HL-60/S4 treated with phorbol 12-myristate 13-acetate at 8.2 ng/mL for 4 days and 3 days (cell line): ENCODE data around the gene SERPINB11.
"Not testable (repeated sequence)": the region's sequence is repeated elsewhere in the genome, so short reads cannot be mapped to it uniquely, and the experiment has no call there.

Experiments
- in situ Hi-C: fragments of 300-500 bp; cut with MboI; formaldehyde crosslinking; loops from 2 replicates; pipeline ENCODE4 v1.15.0; 2022; ENCODE audit warnings: low sequenced_read_pairs

The SERPINB11 gene

GRCh38 chr18:63702660-63703059, at the start of gene SERPINB11:
SERPINB11 (plus strand) TSS chr18:63702960; CDS start chr18:63710194, 7,234 bp downstream.
- in situ Hi-C loops = no loop called here

DNA sequence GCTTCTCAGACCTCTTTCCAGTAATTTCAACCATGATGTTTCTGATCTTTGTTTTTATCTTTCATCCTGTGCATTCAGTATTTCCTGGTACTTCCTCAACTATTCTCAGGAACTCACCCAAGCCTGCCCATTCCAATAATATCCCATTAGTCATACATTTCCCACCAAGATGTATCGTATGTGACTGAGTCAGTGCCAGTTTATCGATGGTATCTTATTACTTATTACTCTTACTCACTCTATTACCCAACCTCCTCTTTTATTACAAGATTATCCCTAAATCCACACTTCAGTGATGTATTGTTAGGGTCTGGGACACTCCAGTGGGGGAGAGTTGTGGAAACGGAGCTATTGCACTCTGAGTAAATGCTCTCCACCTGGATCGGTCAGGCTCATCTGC, 43.8 kb upstream of the SERPINB11 start:
- in situ Hi-C loops = not testable (repeated sequence)

- in situ Hi-C loops = not testable (repeated sequence)
Observed at GRCh38 chr18:63661750-63662149, 41.0 kb upstream of the SERPINB11 start, which contains the start of gene SERPINB3. SERPINB3 (minus strand) TSS chr18:63661893; CDS start chr18:63661216, 677 bp downstream.

GRCh38 chr18:63664571-63664970, 38.2 kb upstream of the SERPINB11 start:
- in situ Hi-C loops = no loop called here

DNA sequence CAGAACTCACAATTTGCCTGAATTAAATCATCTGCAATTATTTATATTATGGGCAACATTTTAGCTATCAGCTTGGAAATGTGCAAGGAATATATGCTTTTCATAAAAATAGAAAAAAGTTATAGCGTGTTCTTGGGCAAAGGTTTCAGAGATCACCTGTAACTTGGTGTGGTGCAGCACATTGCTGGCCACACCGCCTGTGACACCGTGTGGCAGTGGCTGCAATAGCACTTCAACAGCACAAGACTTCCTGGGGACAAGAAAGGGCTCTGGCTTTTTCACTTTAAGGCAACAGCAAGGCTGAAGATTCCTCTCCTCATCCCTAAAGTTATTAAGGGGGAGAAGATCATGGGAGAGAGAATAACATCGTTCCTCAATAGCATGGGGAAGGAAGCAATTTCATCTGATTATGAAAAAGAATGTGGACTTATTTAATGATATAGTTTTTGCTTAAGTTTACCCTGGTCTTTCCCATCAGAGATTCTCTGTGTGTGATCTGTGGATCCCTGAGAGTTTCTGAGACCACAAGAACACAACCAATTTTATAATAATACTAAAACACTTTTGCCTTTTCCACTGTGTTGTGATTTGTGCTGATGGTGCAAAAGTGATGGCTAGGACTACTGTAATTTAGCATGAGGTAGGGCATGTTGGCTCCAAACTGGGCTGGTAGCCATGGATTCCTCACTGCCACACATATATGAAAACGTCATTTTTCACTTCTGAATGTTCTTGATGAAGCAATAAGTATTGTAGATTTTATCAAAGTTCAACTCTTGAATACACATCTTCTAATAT, 26.0 kb upstream of the SERPINB11 start:
- in situ Hi-C loops = no loop called here

- in situ Hi-C loops = no loop called here
Observed at GRCh38 chr18:63677500-63678225, 25.1 kb upstream of the SERPINB11 start.

- in situ Hi-C loops = no loop called here
Observed at GRCh38 chr18:63679820-63680606, 22.7 kb upstream of the SERPINB11 start.

DNA sequence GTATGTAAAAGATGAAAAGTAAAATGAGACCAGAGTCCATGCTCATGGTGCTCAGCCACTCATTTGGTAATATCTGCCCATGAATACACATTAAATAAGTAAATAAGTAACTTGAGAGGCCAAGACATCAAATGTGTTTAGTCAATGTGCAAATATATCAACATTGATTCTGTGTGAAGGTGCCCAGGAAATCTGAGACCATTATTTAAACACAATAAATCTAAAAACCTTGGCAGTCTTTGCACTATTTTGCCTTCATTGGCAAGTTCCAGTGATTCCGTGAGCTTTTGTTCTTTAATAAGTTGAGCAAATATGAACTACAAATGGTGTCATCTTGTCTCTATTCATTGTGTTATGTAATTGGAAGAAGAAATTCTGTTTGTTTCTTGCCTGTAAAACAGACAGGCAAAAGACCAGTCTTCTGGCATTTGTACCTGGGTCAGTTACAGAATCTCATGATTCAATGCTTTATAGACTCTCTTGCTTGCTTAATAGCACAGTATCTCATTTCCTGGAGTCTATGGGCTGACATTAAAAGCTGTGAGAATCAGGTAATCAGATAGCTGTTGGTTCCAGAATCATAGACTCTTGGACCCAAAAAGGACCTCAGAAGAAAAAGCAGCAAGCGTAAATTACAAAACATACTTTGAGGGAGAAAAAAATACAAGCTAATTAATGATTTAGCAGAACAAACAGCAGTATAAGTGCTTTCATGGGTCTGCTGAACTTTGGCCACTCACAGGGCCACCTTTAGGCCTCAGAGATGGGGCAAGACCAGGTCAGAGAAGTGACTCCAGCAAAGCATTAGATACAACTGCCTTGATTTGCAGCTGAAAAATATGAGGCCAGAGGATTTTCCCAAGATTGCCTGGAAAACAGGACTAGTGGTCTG, 21.1 kb upstream of the SERPINB11 start:
- in situ Hi-C loops = no loop called here

DNA sequence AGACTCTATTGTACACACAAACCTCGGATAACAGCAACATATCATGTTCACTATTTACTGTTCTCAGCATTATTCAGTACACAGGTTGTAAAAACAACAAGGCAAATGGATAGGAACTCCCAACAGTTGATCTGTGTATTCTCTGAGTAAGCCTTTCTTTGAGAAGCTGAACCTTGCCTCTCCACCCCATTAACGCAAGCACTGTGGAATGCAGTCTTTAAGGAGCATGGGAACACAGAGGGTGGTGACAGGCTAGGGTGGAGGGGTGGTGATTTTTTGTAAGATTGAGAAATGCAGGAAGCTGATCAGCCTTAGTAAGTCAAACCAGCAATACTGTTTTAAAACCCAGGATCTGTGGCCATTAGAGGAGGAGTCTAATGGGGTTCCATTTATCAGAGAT, 19.6 kb upstream of the SERPINB11 start:
- in situ Hi-C loops = no loop called here

DNA sequence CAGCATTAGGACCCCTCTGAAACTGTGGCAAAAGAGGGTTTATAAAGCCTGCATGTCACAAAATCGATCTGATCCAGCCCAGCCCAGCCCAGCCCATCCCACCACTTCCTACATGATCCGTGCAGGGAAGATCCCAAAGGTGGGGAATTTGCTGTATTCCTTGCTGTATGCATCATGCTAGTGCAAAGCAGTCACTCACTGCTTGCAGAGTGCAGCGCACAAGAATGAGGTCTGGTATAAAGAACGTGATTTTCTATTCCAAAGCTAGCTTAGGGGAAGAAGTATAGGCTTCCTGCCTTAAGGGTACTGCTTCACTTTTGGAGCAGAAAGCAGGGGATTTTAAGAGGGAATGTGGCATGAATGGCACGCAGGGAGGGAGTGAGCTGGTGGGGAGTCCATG, 18.9 kb upstream of the SERPINB11 start:
- in situ Hi-C loops = no loop called here

GRCh38 chr18:63684718-63685117, 18.0 kb upstream of the SERPINB11 start:
- in situ Hi-C loops = no loop called here

GRCh38 chr18:63686871-63687270, 15.9 kb upstream of the SERPINB11 start:
- in situ Hi-C loops = no loop called here

DNA sequence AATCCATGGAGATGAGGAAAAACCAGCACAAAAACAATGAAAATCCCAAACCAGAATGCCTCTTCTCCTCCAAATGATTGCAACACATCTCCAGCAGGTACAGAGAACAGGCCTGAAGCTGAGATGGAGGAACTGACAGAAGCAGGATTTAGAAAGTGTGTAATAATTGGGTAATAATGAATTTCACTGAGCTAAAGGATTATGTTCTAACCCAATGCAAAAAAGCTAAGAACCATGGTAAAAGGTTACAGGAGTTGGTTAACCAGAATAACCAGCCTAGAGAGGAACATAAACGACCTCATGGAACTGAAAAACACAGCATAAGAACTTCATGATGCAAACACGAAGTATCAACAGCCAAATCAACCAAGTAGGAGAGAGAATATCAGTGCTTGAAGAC, 13.7 kb upstream of the SERPINB11 start:
- in situ Hi-C loops = no loop called here

DNA sequence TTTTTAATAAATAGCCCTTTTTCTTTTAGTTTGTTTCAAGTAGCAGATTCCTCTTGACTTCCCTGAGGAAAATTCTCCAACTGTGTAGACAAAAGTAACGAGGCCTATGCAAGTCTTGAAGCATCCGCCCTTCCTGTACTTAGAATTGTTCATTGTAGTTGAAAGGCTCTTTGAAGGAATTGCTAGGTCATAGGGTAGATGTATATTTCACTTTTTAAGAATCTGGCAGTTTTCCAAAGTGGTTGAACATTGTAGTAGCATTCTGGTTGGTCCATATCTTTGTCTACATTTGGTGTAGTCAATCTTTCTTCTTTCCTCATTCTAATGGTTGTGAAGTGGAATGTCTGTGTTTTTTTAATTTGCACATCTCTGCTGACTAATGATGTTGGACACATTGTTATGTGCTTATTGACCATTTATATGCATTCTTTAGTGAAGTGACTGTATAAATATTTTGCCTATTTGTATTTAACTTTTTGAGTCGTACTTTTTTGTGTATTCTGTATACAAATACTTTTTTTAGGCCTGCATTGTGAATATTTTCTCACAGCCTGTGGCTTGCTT, 5.6 kb upstream of the SERPINB11 start:
- in situ Hi-C loops = no loop called here

DNA sequence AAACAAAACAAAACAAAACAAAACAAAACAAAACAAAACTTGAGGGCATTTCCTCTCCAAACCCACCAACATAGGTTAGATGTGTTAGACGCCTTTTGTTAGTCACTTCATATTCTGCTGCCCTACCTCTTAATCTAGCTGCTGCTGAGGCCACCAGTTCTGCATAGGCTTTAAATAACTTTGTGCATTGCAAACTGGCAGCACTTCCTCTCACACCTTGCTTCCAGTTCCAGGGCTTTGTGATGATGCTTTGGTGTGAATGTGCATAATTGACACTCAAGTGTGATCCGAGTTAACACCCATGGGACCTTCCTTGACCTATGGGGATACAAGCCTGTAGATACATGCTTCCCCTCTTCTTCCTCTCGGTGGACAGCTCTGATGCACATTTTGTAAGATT, 2.3 kb upstream of the SERPINB11 start:
- in situ Hi-C loops = no loop called here

DNA sequence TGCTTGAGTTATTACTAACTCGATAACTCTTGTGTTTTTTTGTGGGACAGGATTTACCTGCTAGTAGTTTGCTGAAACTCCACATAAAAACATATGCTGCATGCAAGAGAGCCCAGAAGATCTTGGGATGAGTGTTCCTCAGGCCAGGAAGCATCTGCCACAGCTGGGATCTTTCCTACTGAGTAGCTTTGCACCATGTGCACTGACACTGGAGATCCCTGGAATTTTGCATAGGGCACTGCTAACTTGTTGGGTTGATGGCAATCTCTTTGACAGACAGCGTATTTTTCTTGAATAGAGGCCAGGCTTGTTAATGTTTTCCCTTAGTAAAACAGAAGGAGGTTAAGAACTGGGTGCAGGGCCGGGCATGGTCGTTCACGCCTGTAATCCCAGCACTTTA, 808 bp upstream of the SERPINB11 start:
- in situ Hi-C loops = no loop called here

- in situ Hi-C loops = no loop called here
Observed at GRCh38 chr18:63705401-63705800, 2.6 kb downstream of the SERPINB11 start.

- in situ Hi-C loops = no loop called here
Observed at GRCh38 chr18:63707816-63708215, 5.1 kb downstream of the SERPINB11 start.

GRCh38 chr18:63708650-63709049, 5.9 kb downstream of the SERPINB11 start:
- in situ Hi-C loops = no loop called here
